K562 (cell line): ENCODE measurements around the gene MYO9A. TPM values are rescaled to one million over a fixed set of nuclear protein-coding genes. Genes with fewer than 3 reads are reported as not detected.

Experiments
- CHD7 ChIP-seq: fragments of 200-600 bp; sonication (generic); IDR thresholded peaks from one replicate; pipeline ENCODE4 v1.6.1; 2012; ENCODE audit warnings: mild to moderate bottlenecking, low read depth, low read length, inconsistent platforms
- KDM2B ChIP-seq: fragments of 250-450 bp; sonication (Bioruptor Pico); IDR thresholded peaks from 2 replicates; pipeline ENCODE4 v1.8.0; 2021; ENCODE audit warnings: mild to moderate bottlenecking, moderate library complexity
- MCM5 ChIP-seq: fragments of 450-650 bp; IDR thresholded peaks from 2 replicates; pipeline ENCODE4 v1.6.1; 2016; ENCODE audit warnings: low read depth
- PRMT5 ChIP-seq: sonication (generic); formaldehyde crosslinking; IDR thresholded peaks from 2 replicates; pipeline ENCODE4 v1.5.0; 2020; ENCODE audit warnings: missing genetic modification reagents
- polyA plus RNA-seq, 8 experiments: library from polyadenylated mRNA; depleted of rRNA in 4 of 8; stranded (reverse) in 5 of 8; unstranded in 3 of 8; fragments of >200 nt; fragmentation: Nextera tagmentation in 2 of 8; fragmentation: Illumina TruSeq in 1 of 8; extraction: Ambion mirVana in 2 of 8; extraction: Trizol in 1 of 8; gene quantifications; 2 replicates each; pipeline versions ENCODE4 v1.2.1 to v1.2.3, GENCODE V29; 2011 to 2014; ENCODE audit warnings: inconsistent platforms in 1 of 8, missing spikeins in 1 of 8
- total RNA-seq, 7 experiments: library from RNA; depleted of rRNA in 6 of 7; stranded (reverse); fragments of >200 nt in 6 of 7; fragmentation: Illumina TruSeq in 2 of 7; extraction: Trizol in 2 of 7; gene quantifications; 2 replicates each; pipeline versions ENCODE4 v1.2.1 to v1.2.3, GENCODE V29; 2011 to 2021; ENCODE audit warnings: low replicate concordance in 1 of 7

MYO9A gene
- total and polyA plus RNA-seq, 9 of the 15 experiments (the other 6 are each of a cell fraction or from before 2014, with no cell fraction given): 1.9 to 15.4 (median 5.8) TPM

- TF ChIP-seq CHD7 (no peak), MCM5 (no peak), KDM2B (CRISPR knock-in tag) (no peak), PRMT5 (CRISPR knock-in tag) (no peak)
Observed at GRCh38 chr15:71822890-71823630, 294.9 kb downstream of the MYO9A start (continued).
